WERI-Rb-1 (cell line): ENCODE data around the gene SPRYD7.

Experiments used
- DNase-seq: peaks from one replicate; pipeline ENCODE4 v3.0.0-alpha.2; 2020
- H3K27ac ChIP-seq: fragments of 250-450 bp; sonication (Bioruptor Pico); 2 replicates; pipeline ENCODE4 v1.5.1; 2020; ENCODE audit warnings: mild to moderate bottlenecking, moderate library complexity
- H3K27me3 ChIP-seq: fragments of 250-450 bp; sonication (Bioruptor Pico); 2 replicates; pipeline ENCODE4 v1.5.1; 2021; ENCODE audit warnings: mild to moderate bottlenecking, low read depth, moderate library complexity; ENCODE audit not compliant: insufficient read depth, severe bottlenecking
- H3K36me3 ChIP-seq: fragments of 250-450 bp; sonication (Bioruptor Pico); 2 replicates; pipeline ENCODE4 v1.5.1; 2020; ENCODE audit warnings: mild to moderate bottlenecking, moderate library complexity
- H3K4me3 ChIP-seq: 2 replicates; pipeline ENCODE4 v1.5.1; 2011; ENCODE audit warnings: low read depth, mild to moderate bottlenecking, control low read depth, low read length
- H3K9me3 ChIP-seq: fragments of 250-450 bp; sonication (Bioruptor Pico); 2 replicates; pipeline ENCODE4 v1.5.1; 2021; ENCODE audit warnings: mild to moderate bottlenecking, moderate library complexity; ENCODE audit not compliant: severe bottlenecking
- TF ChIP-seq, protein P1 (sequence below): IDR thresholded peaks from 2 replicates; pipeline ENCODE4 v1.5.1; 2011; ENCODE audit warnings: low read depth, mild to moderate bottlenecking, control low read depth, inconsistent platforms, low read length

The SPRYD7 gene

DNA sequence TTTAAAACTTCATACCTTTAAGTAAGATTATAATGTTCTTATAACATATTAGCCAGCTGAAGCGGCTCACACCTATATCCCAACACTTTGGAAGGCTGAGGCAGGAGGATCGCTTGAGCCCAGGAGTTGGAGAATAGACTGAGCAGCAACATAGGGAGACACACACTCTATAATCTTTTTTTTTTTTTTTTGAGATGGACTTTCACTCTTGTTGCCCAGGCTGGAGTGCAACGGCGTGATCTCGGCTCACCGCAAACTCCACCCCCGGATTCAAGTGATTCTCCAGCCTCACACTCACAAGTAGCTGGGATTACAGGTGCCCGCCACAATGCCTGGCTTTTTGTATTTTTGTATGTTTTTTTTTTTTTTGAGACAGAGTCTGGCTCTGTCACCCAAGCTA, 37.3 kb downstream of the SPRYD7 start:
- no peaks in the 10 kb centered on the region for H3K9me3 ChIP-seq
- no peak for DNase-seq
- TF ChIP-seq, protein P1, sequence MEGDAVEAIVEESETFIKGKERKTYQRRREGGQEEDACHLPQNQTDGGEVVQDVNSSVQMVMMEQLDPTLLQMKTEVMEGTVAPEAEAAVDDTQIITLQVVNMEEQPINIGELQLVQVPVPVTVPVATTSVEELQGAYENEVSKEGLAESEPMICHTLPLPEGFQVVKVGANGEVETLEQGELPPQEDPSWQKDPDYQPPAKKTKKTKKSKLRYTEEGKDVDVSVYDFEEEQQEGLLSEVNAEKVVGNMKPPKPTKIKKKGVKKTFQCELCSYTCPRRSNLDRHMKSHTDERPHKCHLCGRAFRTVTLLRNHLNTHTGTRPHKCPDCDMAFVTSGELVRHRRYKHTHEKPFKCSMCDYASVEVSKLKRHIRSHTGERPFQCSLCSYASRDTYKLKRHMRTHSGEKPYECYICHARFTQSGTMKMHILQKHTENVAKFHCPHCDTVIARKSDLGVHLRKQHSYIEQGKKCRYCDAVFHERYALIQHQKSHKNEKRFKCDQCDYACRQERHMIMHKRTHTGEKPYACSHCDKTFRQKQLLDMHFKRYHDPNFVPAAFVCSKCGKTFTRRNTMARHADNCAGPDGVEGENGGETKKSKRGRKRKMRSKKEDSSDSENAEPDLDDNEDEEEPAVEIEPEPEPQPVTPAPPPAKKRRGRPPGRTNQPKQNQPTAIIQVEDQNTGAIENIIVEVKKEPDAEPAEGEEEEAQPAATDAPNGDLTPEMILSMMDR = no peak
- H3K27ac ChIP-seq = no peak overlapping the region
- H3K4me3 ChIP-seq = no peak overlapping the region
- no peaks in the 10 kb centered on the region for H3K27me3 ChIP-seq
- no peaks in the 10 kb centered on the region for H3K36me3 ChIP-seq

DNA sequence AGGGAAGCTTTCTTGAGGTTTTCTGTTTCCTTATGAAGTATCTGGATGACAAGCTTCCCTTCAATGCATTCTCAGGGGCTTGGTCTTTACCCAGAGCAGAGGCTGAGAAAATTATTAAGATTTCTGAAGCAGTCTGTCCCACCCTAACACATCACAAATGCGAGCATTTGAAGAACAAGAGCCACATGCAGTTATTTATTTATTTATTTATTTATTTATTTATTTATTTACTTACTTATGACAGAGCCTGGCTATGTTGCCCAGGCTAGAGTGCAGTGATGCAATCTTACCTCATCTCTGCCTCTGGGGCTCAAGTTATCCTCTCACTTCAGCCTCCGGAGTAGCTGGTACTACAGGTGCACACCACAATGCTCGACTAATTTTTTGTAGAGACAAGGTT, 38.4 kb downstream of the SPRYD7 start:
- TF ChIP-seq, protein P1 = no peak
- no peak for DNase-seq
- no peaks in the 10 kb centered on the region for H3K36me3 ChIP-seq
- no peak overlapping the region for H3K27ac ChIP-seq
- H3K27me3 ChIP-seq = no peaks in the 10 kb centered on the region
- H3K4me3 ChIP-seq = no peak overlapping the region
- H3K9me3 ChIP-seq = no peaks in the 10 kb centered on the region

DNA sequence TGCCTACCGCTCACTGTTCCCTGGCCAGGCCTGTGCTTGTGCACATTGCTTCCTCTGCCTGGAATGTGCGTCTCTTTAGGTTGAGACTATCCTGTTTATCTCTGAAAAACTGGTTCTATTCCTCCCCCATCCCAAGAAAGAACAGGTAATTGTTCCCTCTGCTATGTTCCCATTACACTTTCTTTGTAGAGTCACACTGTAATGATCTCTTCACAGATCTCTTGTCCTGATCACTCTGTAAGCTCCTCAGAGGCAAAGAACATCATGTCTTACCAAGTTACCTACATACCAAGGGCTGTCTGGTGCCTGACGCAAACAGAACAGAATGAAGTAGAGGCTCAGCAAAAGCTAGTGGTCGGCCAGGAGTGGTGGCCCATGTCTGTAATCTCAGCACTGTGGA, 40.3 kb downstream of the SPRYD7 start:
- TF ChIP-seq, protein P1 = no peak
- no peaks in the 10 kb centered on the region for H3K9me3 ChIP-seq
- no peak overlapping the region for H3K27ac ChIP-seq
- H3K27me3 ChIP-seq = no peaks in the 10 kb centered on the region
- no peak for DNase-seq
- H3K4me3 ChIP-seq = no peak overlapping the region
- no peaks in the 10 kb centered on the region for H3K36me3 ChIP-seq

DNA sequence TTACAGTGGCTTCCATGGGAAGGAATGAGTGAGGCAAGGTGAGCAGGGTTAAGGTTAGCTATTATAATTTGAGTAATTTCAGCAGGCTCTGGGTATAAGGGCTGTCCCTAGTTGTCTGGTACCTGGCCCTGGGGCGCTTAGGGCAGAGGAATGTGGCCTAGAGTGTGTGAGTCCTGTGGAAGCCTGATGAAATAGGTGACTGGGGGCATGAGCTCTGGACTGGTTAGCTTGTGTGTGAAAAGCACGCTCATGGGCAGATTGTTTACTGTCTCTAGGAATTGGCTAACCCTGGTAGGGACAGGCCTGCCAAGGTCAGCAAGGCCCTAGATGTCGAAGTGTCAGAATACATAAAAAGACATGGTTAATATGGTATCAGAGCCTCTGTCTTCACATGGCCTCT, 42.5 kb downstream of the SPRYD7 start:
- Histone ChIP-seq H3K4me3 (no peak overlapping the region), H3K27ac (no peak overlapping the region), H3K27me3 (no peaks in the 10 kb centered on the region), H3K36me3 (no peaks in the 10 kb centered on the region), H3K9me3 (no peaks in the 10 kb centered on the region)
- TF ChIP-seq, protein P1 = no peak
- DNase-seq = no peak

DNA sequence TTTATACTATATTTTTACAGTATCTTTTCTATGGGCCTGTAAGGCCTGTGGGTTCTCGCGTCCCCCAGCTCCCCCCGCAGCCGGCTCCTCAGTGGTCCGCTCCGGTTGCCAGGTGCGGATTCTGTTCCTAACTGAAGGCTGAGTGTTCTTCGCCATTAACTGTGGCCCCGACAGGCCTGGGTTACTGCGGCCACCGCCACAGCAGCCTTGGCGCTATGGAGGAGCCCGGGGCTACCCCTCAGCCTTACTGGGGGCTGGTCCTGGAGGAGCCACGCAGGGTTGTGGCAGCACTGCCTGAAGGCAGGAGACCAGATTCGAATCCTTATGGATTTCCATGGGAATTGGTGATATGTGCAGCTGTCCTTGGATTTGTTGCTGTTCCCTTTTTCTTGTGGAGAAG, 45.8 kb downstream of the SPRYD7 start:
- TF ChIP-seq, protein P1 = no peak
- no peak overlapping the region for H3K27ac ChIP-seq
- H3K9me3 ChIP-seq = no peaks in the 10 kb centered on the region
- no peak for DNase-seq
- no peaks in the 10 kb centered on the region for H3K27me3 ChIP-seq
- H3K4me3 ChIP-seq = no peak overlapping the region
- no peaks in the 10 kb centered on the region for H3K36me3 ChIP-seq

DNA sequence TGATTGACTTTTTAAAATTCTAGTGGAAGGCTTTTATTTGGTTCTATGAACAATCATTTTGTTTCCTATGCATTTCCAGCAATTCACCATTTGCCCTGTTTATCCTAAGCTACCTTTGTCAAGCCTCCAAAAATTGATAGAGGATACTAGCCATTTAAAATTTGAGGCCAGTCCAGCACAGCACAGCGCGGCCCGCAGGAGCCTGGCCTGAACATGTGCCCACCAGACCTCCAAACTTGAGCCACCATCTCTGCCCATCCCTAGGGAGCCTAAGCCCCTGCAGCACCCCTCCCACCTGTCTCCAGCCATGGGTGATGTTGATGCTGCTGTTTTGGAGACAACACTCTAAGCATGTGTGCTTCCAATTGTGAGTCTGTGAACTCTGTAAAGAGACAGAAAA, 57.5 kb downstream of the SPRYD7 start:
- H3K27ac ChIP-seq = no peak overlapping the region
- TF ChIP-seq, protein P1 = no peak
- no peaks in the 10 kb centered on the region for H3K36me3 ChIP-seq
- H3K27me3 ChIP-seq = no peaks in the 10 kb centered on the region
- no peak overlapping the region for H3K4me3 ChIP-seq
- H3K9me3 ChIP-seq = no peaks in the 10 kb centered on the region
- DNase-seq = no peak
